ENCODE measurements around the gene MRPL36.

The MRPL36 gene

GRCh38 chr5:1764606-1764960 lies 35.1 kb downstream of the MRPL36 start:
- no peaks in the 10 kb centered on the region for H3K9me3 Mint-ChIP-seq

GRCh38 chr5:1763960-1764605 lies 35.6 kb downstream of the MRPL36 start:
- ATAC-seq (no peak), DNase-seq (no peak)
- Mint-ChIP-seq H3K27ac (no peak overlapping the region), H3K4me3 (no peak overlapping the region), H3K27me3 (peaks cover 19% of the 10 kb centered on the region), H3K36me3 (ENCODE audit: low read depth) (no peaks in the 10 kb centered on the region), H3K9me3 (no peaks in the 10 kb centered on the region), H3K4me1 (no peaks in the 10 kb centered on the region)

More at GRCh38 chr5:1764606-1764960, 35.1 kb downstream of the MRPL36 start:
- Mint-ChIP-seq H3K4me1 (no peaks in the 10 kb centered on the region), H3K4me3 (no peak overlapping the region), H3K27ac (no peak overlapping the region), H3K36me3 (ENCODE audit: low read depth) (no peaks in the 10 kb centered on the region), H3K27me3 (peaks cover 19% of the 10 kb centered on the region)
- ATAC-seq (no peak), DNase-seq (no peak)

GRCh38 chr5:1763548-1763911 lies 36.1 kb downstream of the MRPL36 start:
- Mint-ChIP-seq H3K9me3 (no peaks in the 10 kb centered on the region), H3K4me3 (no peak overlapping the region), H3K27me3 (peaks cover 21% of the 10 kb centered on the region), H3K27ac (no peak overlapping the region), H3K36me3 (ENCODE audit: low read depth) (peaks cover under 1% of the 10 kb centered on the region), H3K4me1 (no peaks in the 10 kb centered on the region)
- peak; percentile 48 for ATAC-seq
- peak; percentile 49 for DNase-seq

- H3K4me3 Mint-ChIP-seq: no peak overlapping the region
- no peaks in the 10 kb centered on the region for H3K4me1 Mint-ChIP-seq
- H3K36me3 Mint-ChIP-seq (ENCODE audit: low read depth): peaks cover 4% of the 10 kb centered on the region
- H3K27me3 Mint-ChIP-seq: peaks cover 21% of the 10 kb centered on the region
- H3K9me3 Mint-ChIP-seq: no peaks in the 10 kb centered on the region
- DNase-seq (no peak), ATAC-seq (no peak)
- no peak overlapping the region for H3K27ac Mint-ChIP-seq
Measured at GRCh38 chr5:1762883-1763547, 36.6 kb downstream of the MRPL36 start.

- ATAC-seq (no peak), DNase-seq (no peak)
- no peaks in the 10 kb centered on the region for H3K9me3 Mint-ChIP-seq
- no peak overlapping the region for H3K4me3 Mint-ChIP-seq
- H3K27me3 Mint-ChIP-seq: peaks cover 21% of the 10 kb centered on the region
- no peak overlapping the region for H3K27ac Mint-ChIP-seq
- H3K36me3 Mint-ChIP-seq (ENCODE audit: low read depth): peaks cover 4% of the 10 kb centered on the region
- no peaks in the 10 kb centered on the region for H3K4me1 Mint-ChIP-seq
Measured at GRCh38 chr5:1762121-1762882, 37.3 kb downstream of the MRPL36 start.

GRCh38 chr5:1761453-1761755 lies 38.2 kb downstream of the MRPL36 start:
- Mint-ChIP-seq H3K4me1 (no peaks in the 10 kb centered on the region), H3K27me3 (peaks cover 21% of the 10 kb centered on the region)
- ATAC-seq: no peak

GRCh38 chr5:1760656-1761452 lies 38.8 kb downstream of the MRPL36 start:
- H3K36me3 Mint-ChIP-seq (ENCODE audit: low read depth): peaks cover 4% of the 10 kb centered on the region
- no peak overlapping the region for H3K4me3 Mint-ChIP-seq
- H3K27ac Mint-ChIP-seq: no peak overlapping the region
- no peak for ATAC-seq
- no peak for DNase-seq
- peaks cover 21% of the 10 kb centered on the region for H3K27me3 Mint-ChIP-seq
- H3K4me1 Mint-ChIP-seq: no peaks in the 10 kb centered on the region
- H3K9me3 Mint-ChIP-seq: no peaks in the 10 kb centered on the region

More at GRCh38 chr5:1761453-1761755, 38.2 kb downstream of the MRPL36 start:
- Mint-ChIP-seq H3K9me3 (no peaks in the 10 kb centered on the region), H3K27ac (no peak overlapping the region), H3K4me3 (no peak overlapping the region), H3K36me3 (ENCODE audit: low read depth) (peaks cover 4% of the 10 kb centered on the region)
- no peak for DNase-seq

GRCh38 chr5:1760231-1760630 lies 39.4 kb downstream of the MRPL36 start:
- DNase-seq (no peak), ATAC-seq (no peak)
- peaks cover 21% of the 10 kb centered on the region for H3K27me3 Mint-ChIP-seq
- no peak overlapping the region for H3K4me3 Mint-ChIP-seq
- H3K9me3 Mint-ChIP-seq: no peaks in the 10 kb centered on the region
- H3K27ac Mint-ChIP-seq: no peak overlapping the region
- H3K36me3 Mint-ChIP-seq (ENCODE audit: low read depth): peaks cover 4% of the 10 kb centered on the region
- no peaks in the 10 kb centered on the region for H3K4me1 Mint-ChIP-seq

GRCh38 chr5:1759378-1759970 lies 40.2 kb downstream of the MRPL36 start:
- Mint-ChIP-seq H3K27ac (no peak overlapping the region), H3K4me1 (no peaks in the 10 kb centered on the region), H3K9me3 (no peaks in the 10 kb centered on the region), H3K36me3 (ENCODE audit: low read depth) (peaks cover 4% of the 10 kb centered on the region), H3K4me3 (no peak overlapping the region), H3K27me3 (peaks cover 18% of the 10 kb centered on the region)
- no peak for ATAC-seq
- DNase-seq: no peak

GRCh38 chr5:1758574-1758973 lies 41.1 kb downstream of the MRPL36 start:
- peaks cover 13% of the 10 kb centered on the region for H3K27me3 Mint-ChIP-seq
- ATAC-seq (no peak), DNase-seq (no peak)
- peaks cover 4% of the 10 kb centered on the region for H3K36me3 Mint-ChIP-seq (ENCODE audit: low read depth)
- no peak overlapping the region for H3K27ac Mint-ChIP-seq
- H3K9me3 Mint-ChIP-seq: no peaks in the 10 kb centered on the region
- no peaks in the 10 kb centered on the region for H3K4me1 Mint-ChIP-seq
- no peak overlapping the region for H3K4me3 Mint-ChIP-seq

GRCh38 chr5:1757511-1757910 lies 42.1 kb downstream of the MRPL36 start:
- Mint-ChIP-seq H3K4me1 (no peaks in the 10 kb centered on the region), H3K36me3 (ENCODE audit: low read depth) (peaks cover 4% of the 10 kb centered on the region), H3K4me3 (no peak overlapping the region), H3K27ac (no peak overlapping the region), H3K27me3 (peaks cover 8% of the 10 kb centered on the region), H3K9me3 (no peaks in the 10 kb centered on the region)
- no peak for DNase-seq
- no peak for ATAC-seq

GRCh38 chr5:1756481-1756880 lies 43.2 kb downstream of the MRPL36 start:
- DNase-seq (no peak), ATAC-seq (no peak)
- Mint-ChIP-seq H3K4me3 (no peak overlapping the region), H3K9me3 (no peaks in the 10 kb centered on the region), H3K27me3 (peaks cover 4% of the 10 kb centered on the region), H3K36me3 (ENCODE audit: low read depth) (peaks cover 4% of the 10 kb centered on the region), H3K27ac (no peak overlapping the region), H3K4me1 (no peaks in the 10 kb centered on the region)

GRCh38 chr5:1755321-1755949 lies 44.2 kb downstream of the MRPL36 start:
- DNase-seq (no peak), ATAC-seq (no peak)
- Mint-ChIP-seq H3K4me1 (no peaks in the 10 kb centered on the region), H3K27me3 (peaks cover 4% of the 10 kb centered on the region), H3K36me3 (ENCODE audit: low read depth) (peaks cover 4% of the 10 kb centered on the region), H3K9me3 (no peaks in the 10 kb centered on the region), H3K4me3 (no peak overlapping the region), H3K27ac (no peak overlapping the region)
